GM19025 (cell line): Measurements from ENCODE around the gene GRID2IP.

Experiments used
- ATAC-seq: cut with Tn5 transposase; IDR thresholded peaks from one replicate; pipeline ENCODE4 v1.9.1; 2021; ENCODE audit warnings: mild to moderate bottlenecking, low read depth, moderate library complexity; ENCODE audit not compliant: unreplicated experiment

The GRID2IP gene

DNA sequence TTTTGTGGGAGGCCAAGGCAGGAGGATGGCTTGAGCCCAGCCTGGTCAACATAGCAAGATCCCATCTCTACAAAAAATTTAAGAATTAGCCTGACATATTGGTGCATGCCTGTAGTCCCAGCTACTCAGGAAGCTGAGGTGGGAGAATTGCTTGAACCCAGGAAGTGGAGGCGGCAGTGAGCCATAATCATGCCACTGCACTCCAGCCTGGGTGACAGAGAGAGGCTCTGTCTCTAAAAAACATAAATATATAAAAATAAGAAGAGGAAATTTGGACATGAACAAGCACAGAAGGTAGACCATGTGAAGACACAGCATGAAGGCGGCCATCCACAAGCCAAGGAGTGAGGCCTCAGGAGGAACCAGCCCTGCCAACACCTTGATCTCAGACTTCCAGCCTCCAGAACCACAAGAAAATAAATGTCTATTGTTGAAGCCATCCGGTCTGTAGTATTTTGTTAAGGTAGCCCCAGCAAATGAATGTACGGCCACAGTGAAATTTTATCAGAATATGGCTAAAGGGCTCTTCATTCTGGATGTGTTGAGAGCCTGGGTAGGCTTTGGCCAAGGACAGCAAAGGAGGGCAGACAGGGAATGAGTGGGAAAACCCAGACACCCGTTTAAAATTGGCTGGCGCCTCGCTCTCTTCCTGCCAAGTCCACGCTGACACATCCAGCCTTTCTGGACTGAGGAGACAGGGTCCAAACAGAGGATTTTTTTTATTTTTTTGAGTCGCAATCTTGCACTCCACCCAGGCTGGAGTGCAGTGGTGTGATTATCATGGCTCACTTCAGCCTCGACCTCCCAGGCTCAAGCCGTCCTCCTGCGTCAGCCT lies 12.9 kb upstream of the GRID2IP start:
- ATAC-seq: no peak

GRCh38 chr7:6562106-6562505 lies 10.8 kb upstream of the GRID2IP start:
- no peak for ATAC-seq

DNA sequence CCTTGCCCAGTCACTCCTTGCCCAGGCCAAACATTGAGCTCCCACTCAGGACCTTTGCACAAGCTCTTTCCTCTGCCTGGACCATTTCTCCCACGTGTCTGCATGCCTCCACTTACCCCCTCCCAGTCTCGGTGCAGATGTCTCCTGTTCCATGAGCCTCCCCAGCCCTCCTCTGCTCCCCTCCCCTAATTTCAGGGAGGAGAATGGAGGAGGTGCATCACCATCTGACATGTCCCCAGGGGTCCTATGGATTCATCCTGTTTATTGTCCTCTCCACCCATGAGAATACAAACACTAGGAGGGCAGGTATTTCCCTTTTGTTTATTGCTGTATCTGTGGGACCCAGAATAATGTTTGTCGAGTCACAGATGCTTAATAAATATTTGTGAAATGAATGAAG lies 8.6 kb upstream of the GRID2IP start:
- no peak for ATAC-seq

DNA sequence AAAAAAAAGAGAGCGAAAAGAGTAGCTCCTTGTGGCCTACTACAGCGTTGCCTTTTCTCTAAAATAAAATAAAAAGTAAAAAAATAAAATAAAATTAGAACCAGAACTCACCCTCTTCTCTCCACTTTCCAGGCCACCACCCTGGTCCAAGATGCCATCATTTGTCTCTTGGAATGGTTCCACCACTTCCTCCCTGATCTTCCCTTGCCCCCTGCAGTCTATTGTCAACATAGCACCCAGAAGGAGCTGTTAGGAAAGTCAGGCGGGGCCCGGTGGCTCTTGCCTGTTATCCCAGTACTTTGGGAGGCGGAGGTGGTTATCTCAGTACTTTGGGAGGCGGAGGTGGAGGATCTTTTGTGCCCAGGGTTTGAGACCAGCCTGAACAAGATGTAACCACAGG lies 7.6 kb upstream of the GRID2IP start:
- no peak for ATAC-seq

DNA sequence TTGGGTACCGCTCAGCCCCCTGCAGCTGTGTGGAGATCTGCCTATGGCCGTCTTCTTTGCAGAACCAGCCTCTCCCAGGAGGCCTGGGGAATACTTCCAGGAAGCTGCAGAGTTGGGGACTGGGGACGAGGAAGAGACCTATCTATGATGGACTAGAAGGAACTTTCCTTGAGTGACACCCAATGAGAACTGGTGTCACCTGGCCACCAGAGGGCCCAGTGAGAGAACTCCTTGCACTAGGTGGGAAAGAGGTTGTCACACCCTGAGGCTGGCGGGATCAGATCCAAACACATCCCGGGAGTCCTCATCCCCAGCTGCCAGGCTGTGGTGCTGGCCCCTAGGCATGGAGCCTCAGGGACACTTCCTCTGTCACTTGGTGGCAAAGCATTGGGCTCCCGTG lies 4.9 kb upstream of the GRID2IP start:
- no peak for ATAC-seq

GRCh38 chr7:6554848-6555247 lies 3.6 kb upstream of the GRID2IP start:
- no peak for ATAC-seq

- ATAC-seq: no peak
These were observed 2.3 kb upstream of the GRID2IP start for GRCh38 chr7:6553448-6554044.

GRCh38 chr7:6547400-6547799 lies 3.9 kb downstream of the GRID2IP start:
- no peak for ATAC-seq

DNA sequence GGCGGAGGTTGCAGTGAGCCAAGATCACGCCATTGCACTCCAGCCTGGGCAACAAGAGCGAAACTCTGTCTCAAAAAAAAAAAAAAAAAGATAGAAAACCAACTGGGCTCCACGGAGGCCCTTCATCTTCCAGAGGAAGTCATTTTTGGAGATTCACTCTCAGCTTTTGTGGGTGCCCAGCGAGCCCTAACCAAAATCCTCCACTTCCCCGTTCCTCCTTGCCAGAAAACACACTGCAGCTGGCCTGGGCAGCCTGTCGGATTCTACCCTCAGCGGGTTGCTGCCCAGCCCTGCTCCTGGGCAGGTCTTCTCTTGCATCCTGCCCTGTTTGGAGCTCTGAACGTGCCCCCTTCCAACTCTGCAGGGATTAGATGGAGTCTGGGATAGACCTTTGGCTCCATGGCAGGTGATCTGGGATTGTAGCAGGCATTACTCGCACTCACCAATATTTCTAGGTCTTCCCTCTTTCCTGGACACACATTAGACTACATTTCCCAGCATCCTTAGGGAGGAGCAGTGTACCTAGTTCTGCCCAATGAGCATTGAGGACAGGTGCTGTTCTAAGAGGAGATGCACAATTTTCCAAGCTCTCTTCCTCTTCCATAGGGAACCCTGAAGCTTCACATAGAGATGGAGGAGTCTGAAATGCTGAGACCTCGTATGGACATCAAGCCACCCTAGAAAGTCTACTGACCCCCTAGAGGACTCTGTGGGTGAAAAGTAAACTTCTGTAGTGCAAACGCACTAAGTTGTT lies 4.6 kb downstream of the GRID2IP start:
- no peak for ATAC-seq

GRCh38 chr7:6545398-6546126 lies 5.7 kb downstream of the GRID2IP start:
- ATAC-seq: no peak

DNA sequence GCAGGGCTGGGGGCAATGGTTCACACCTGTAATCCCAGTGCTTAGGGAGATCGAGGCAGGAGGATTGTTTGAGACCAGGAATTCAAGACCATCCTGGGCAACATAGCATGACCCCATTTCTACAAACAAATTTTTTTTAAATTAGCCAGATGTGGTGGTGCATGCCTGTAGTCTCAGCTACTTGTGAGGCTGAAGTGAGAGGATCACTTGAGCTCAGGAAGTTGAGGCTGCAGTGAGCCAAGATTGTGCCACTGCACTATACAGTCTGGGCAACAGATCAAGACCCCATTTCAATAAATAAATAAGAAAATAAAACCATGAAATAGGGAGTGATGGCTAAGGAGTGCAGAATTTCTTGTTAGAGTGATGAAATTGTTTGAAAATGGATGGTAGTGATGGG lies 8.9 kb downstream of the GRID2IP start:
- no peak for ATAC-seq

DNA sequence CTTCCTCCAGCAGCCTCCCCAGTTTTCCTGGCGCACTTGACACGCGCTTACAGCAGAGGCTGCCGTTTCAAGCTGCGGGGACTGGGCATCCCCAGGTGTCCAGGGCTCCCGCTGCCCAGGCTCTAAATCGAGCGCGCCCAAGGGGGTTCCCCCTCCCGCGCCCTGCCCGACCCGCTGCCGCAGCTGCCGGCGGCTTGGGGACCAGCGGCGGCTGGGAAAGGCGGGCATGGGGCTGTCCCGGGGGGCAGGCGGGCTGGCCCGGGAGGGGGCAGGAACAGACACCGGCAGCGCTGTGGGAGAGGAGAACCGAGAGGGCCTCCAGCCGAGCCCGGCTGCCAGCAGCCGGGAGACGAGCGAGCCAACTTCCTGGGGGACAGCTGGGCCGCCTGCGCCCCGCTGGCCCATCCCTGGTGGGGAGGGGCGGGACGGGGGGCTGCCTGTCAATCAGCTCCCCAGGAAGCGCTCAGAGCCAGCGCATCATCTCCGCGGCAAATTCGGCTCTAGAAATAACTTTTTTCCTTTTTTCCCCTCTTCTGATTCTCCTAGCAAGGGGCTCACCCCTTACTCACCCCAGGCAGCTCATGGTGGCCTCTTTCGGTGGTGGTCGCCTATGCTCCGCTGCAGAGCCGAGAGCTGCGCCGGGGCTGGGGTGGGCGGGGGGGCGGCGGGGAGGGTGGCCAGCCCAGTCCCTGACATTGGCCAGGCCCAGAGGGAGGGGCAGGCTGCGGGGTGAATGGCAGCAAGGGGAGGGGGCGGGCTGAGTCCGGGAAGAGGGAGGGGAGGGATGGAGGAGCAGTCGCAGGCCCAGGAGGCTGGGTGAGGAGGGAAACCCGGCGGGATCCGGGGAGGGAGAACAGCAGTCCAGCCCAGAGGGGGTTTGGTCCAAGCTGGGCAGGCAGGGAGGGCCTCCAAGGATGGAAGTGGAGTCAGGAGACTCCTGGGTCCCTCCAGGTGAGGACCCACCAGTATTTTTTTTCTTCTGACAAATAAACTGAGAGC lies 14.7 kb downstream of the GRID2IP start:
- ATAC-seq: no peak

- no peak for ATAC-seq
These were observed 17.3 kb downstream of the GRID2IP start for GRCh38 chr7:6533893-6534495.

- no peak for ATAC-seq
These were observed 18.7 kb downstream of the GRID2IP start for GRCh38 chr7:6532516-6532915.

GRCh38 chr7:6531492-6532279 lies 19.6 kb downstream of the GRID2IP start:
- no peak for ATAC-seq

DNA sequence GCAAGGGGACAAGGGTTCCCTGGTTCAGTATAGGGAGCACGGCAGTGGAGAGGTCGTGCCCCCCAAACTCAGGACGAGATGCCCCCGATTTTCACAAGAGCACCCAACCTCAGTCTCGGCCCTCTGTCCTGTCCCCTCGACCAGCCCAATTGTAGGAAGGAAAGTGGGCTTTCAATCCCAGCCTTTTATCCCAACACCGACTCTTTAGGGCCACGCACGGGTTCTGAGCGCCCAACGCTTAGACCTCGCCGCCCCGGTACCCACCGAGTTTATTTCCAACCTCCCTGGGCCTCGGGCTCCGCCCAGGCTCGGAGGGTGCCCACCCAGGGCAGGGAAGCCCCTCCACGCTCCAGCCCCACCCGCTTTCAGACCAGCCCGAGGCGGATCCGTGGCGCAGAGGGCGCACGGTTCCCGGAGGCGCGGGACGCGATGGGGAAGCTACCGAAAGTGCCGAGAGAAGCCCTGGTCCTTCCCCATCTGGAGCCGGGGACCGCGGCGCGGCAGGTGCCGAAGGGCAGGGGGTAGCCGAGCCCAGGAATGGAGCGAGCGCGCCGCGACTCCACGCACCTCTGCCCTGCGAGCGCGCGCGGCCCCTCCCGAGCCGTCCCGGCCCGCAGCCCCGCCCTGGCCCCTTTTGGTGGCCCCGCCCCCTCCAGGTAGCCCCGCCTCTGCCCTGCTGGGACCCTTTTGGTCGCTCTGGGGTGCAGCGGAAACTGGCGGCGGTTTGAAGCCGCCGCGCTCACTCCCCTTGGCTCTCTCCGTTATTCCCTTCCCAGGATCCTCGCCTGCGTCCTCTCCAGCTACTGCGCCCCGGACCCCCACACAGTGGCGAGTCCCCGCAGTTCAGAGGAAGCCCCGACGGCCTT lies 20.4 kb downstream of the GRID2IP start:
- no peak for ATAC-seq

DNA sequence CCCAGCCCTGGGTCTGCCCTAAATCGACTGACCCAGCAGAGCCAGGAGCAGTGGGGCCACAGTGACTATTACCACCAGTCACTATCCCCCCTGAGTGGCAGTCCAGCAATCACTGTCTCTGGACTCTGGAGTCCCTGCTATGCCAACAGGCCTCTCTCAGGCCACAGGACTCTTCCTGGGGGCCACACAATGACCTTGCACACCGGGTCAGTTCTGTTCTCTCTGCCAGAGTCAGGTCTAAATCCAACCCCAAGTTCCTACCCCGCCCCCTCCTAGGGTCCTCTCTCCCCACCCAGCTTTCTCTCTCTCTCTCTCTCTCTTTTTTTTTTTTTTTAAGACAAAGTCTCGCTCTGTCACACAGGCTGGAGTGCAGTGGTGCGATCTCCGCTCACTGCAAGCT lies 21.6 kb downstream of the GRID2IP start:
- no peak for ATAC-seq
